Calu3 (cell line): ENCODE data around the gene P2RY1. TPM values are rescaled to one million over a fixed set of nuclear protein-coding genes. Genes with fewer than 3 reads are reported as not detected.
A peak's percentile ranks its signal among the peaks of the same experiment; 100 is the strongest.

Experiments used
- Bru-seq: library from RNA; stranded (reverse); fragments of 400-500 nt; gene quantifications from one replicate; lab custom pipeline; 2021; lab: Mats Ljungman, UMichigan
- BruChase-seq, 2 experiments: library from RNA; stranded (reverse); fragments of 400-500 nt; gene quantifications; one replicate each; lab custom pipeline; 2021; lab: Mats Ljungman, UMichigan
- BruUV-seq: library from RNA; stranded (reverse); fragments of 400-500 nt; replicated peaks from 2 replicates; lab custom pipeline; 2021; lab: Mats Ljungman, UMichigan
- CTCF ChIA-PET: fragments of 300-600 bp; sonication (Branson Sonifier 250); formaldehyde crosslinking; loops from one replicate; lab custom pipeline; 2022; ENCODE audit warnings: antibody characterized with exemption; lab: Charles Lee
- DNase-seq: peaks from one replicate; pipeline ENCODE4 v3.0.0; 2022
- H3K27ac Mint-ChIP-seq: one replicate; pipeline ENCODE4 v1.8.0; 2022; ENCODE audit warnings: mixed read lengths; ENCODE audit not compliant: unreplicated experiment
- H3K27me3 Mint-ChIP-seq: one replicate; pipeline ENCODE4 v1.8.0; 2022; ENCODE audit warnings: mixed read lengths; ENCODE audit not compliant: unreplicated experiment
- H3K36me3 Mint-ChIP-seq: one replicate; pipeline ENCODE4 v1.8.0; 2022; ENCODE audit warnings: mild to moderate bottlenecking, moderate library complexity, mixed read lengths; ENCODE audit not compliant: insufficient read depth, unreplicated experiment
- H3K4me1 Mint-ChIP-seq: one replicate; pipeline ENCODE4 v1.8.0; 2022; ENCODE audit warnings: mild to moderate bottlenecking, low read depth, mixed read lengths; ENCODE audit not compliant: unreplicated experiment
- H3K4me3 Mint-ChIP-seq: one replicate; pipeline ENCODE4 v1.8.0; 2022; ENCODE audit warnings: mild to moderate bottlenecking, low read depth, moderate library complexity, mixed read lengths; ENCODE audit not compliant: unreplicated experiment
- H3K9me3 Mint-ChIP-seq: one replicate; pipeline ENCODE4 v1.8.0; 2022; ENCODE audit warnings: low read depth, mixed read lengths; ENCODE audit not compliant: unreplicated experiment
- intact Hi-C: fragments of 100-400 bp; cut with micrococcal nuclease; formaldehyde crosslinking; loops from one replicate; pipeline ENCODE4 v1.10.0; 2022; ENCODE audit not compliant: unreplicated experiment
- long read RNA-seq: library from polyadenylated mRNA; stranded (forward); transcript quantifications from one replicate; pipeline ENCODE4 v2.0.0, GENCODE V29; 2022
- total RNA-seq: library from RNA; stranded (reverse); gene quantifications from 2 replicates; pipeline ENCODE4 v1.2.3, GENCODE V29; 2022
- TF ChIP-seq, protein P1 (sequence below): fragments of 200-600 bp; IDR thresholded peaks from one replicate; pipeline ENCODE4 v1.8.0; 2022; ENCODE audit warnings: antibody characterized with exemption; ENCODE audit not compliant: unreplicated experiment

P2RY1 gene, protein sequence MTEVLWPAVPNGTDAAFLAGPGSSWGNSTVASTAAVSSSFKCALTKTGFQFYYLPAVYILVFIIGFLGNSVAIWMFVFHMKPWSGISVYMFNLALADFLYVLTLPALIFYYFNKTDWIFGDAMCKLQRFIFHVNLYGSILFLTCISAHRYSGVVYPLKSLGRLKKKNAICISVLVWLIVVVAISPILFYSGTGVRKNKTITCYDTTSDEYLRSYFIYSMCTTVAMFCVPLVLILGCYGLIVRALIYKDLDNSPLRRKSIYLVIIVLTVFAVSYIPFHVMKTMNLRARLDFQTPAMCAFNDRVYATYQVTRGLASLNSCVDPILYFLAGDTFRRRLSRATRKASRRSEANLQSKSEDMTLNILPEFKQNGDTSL
- total RNA-seq (19.6 and 21.0 TPM in 2 replicates), Bru-seq, nascent RNA (percentile 87 among the genes with signal in this experiment), BruChase-seq, experiment 1, labeled RNA remaining after a 6-hour chase (percentile 96 among the genes with signal in this experiment), BruChase-seq, experiment 2, labeled RNA remaining after a 2-hour chase (percentile 98 among the genes with signal in this experiment)
- long read RNA-seq, full-length matches to known transcripts, result 15 of 18 reads
- long read RNA-seq, partial matches to known transcripts, result 0 of 18 reads
- long read RNA-seq, other reads (novel, unspliced or antisense), result 3 of 18 reads

DNA sequence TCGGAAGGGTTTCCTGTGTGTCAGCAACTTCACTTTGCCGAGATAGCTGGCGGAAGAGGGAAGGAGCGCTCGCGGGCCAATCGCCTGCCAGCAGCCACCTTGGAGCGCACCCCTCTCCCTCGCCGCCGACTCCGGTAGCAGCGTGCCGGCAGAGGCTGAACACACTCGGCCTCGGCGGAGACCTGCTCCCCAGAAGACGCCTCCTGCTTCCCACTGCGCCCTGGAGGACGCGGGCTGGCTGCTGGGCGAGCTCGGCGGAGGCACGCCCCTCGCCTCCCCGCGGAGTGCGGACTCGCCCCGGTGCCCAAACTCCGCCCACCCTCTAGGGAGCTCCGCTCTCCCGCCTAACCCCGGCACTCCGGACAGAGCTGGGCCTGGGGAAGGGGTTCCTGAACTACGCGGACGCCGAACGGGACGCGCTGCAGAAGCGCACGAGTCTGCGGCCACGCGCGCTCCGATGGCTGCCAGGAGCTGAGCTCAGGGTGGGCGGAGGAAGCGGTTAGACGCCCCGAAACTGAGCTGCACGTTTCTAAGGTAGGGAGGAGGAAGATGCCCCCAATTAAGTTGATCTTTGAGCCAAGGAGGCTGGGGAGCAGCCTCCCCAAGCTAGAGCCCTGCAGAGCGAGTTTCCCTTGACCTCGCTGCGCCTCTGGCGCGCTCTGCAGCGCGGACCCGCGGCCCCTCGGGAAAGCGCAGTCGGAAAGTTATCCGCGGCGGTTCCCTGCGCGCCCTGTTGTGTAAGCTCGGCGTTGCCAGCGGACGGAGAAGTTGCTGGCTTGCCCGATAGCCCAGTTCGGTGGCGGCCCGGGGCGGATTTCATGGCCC lies at the start of gene P2RY1:
Gene P2RY1, plus strand, starts transcription at position 356 of the 825 bp plus-strand sequence. CDS start 652 bp downstream, outside the sequence.
- Mint-ChIP-seq H3K4me1 (peaks cover 59% of the 10 kb centered on the region), H3K27me3 (no peaks in the 10 kb centered on the region), H3K36me3 (peaks cover 26% of the 10 kb centered on the region), H3K9me3 (no peaks in the 10 kb centered on the region), H3K27ac (peak within 1 kb of the TSS; percentile 46), H3K4me3 (peak within 1 kb of the TSS; percentile 85)
- intact Hi-C loops, result loop anchor here (5.0 to 10.0 kb wide), 3 partner anchors 240 to 760 kb away; no protein-coding TSS in a partner anchor
- DNase-seq, result peak; percentile 91
- CTCF ChIA-PET, result interaction anchor here (0.8 to 2.4 kb wide), 12 partner anchors 8 to 328 kb away, joined by 3 to 9 read pairs (median 4); no protein-coding TSS in a partner anchor
- TF ChIP-seq, protein P1, sequence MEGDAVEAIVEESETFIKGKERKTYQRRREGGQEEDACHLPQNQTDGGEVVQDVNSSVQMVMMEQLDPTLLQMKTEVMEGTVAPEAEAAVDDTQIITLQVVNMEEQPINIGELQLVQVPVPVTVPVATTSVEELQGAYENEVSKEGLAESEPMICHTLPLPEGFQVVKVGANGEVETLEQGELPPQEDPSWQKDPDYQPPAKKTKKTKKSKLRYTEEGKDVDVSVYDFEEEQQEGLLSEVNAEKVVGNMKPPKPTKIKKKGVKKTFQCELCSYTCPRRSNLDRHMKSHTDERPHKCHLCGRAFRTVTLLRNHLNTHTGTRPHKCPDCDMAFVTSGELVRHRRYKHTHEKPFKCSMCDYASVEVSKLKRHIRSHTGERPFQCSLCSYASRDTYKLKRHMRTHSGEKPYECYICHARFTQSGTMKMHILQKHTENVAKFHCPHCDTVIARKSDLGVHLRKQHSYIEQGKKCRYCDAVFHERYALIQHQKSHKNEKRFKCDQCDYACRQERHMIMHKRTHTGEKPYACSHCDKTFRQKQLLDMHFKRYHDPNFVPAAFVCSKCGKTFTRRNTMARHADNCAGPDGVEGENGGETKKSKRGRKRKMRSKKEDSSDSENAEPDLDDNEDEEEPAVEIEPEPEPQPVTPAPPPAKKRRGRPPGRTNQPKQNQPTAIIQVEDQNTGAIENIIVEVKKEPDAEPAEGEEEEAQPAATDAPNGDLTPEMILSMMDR, result peak; percentile 52
- BruUV-seq, result no TSS peak

GRCh38 chr3:152786977-152787681 lies 47.8 kb upstream of the P2RY1 start:
- TF ChIP-seq, protein P1, result no peak
- no peak overlapping the region for H3K27ac Mint-ChIP-seq
- CTCF ChIA-PET, result no interaction called here
- H3K36me3 Mint-ChIP-seq, result no peaks in the 10 kb centered on the region
- H3K9me3 Mint-ChIP-seq, result peaks cover 9% of the 10 kb centered on the region
- H3K27me3 Mint-ChIP-seq, result no peaks in the 10 kb centered on the region
- DNase-seq, result no peak
- H3K4me3 Mint-ChIP-seq, result no peak overlapping the region
- BruUV-seq, result no TSS peak
- intact Hi-C loops, result no loop called here
- no peaks in the 10 kb centered on the region for H3K4me1 Mint-ChIP-seq

GRCh38 chr3:152790651-152791387 lies 44.1 kb upstream of the P2RY1 start:
- Mint-ChIP-seq H3K27ac (no peak overlapping the region), H3K36me3 (no peaks in the 10 kb centered on the region), H3K4me1 (no peaks in the 10 kb centered on the region), H3K27me3 (no peaks in the 10 kb centered on the region), H3K9me3 (peaks cover 9% of the 10 kb centered on the region), H3K4me3 (no peak overlapping the region)
- DNase-seq, result no peak
- no TSS peak for BruUV-seq
- TF ChIP-seq, protein P1, result no peak
- intact Hi-C loops, result no loop called here
- CTCF ChIA-PET, result no interaction called here
